NB4 (cell line): ENCODE measurements around the gene COA1.

Source experiments
- MYC ChIP-seq: IDR thresholded peaks from 2 replicates; pipeline ENCODE4 v1.6.1; 2011; ENCODE audit warnings: low read depth, low read length
- POLR2A ChIP-seq: IDR thresholded peaks from 2 replicates; pipeline ENCODE4 v1.6.1; 2011; ENCODE audit warnings: mild to moderate bottlenecking; ENCODE audit not compliant: insufficient read length; ENCODE audit errors: extremely low read depth
- TF ChIP-seq, protein P1 (sequence below): IDR thresholded peaks from one replicate; pipeline ENCODE4 v1.5.1; 2012; ENCODE audit warnings: low read depth, low read length

DNA sequence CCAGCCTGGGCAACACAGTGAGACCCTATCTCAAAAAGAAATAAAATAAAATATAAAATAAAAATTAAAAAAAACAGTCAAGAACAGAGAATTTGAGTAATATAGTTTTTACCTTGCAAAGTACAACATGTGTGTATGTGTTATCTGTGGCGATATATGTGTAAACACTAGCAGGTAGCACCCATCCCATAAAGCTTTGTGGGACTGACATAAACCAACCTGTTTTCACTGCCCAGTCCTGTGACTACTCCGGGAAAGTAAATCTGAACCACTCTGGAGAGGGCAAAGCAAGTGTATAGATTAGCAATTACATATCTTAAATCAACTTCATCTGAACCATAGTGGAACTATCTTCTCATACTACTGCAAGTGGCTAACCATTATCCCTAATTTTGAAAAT, 72.3 kb downstream of the COA1 start:
- TF ChIP-seq, protein P1, sequence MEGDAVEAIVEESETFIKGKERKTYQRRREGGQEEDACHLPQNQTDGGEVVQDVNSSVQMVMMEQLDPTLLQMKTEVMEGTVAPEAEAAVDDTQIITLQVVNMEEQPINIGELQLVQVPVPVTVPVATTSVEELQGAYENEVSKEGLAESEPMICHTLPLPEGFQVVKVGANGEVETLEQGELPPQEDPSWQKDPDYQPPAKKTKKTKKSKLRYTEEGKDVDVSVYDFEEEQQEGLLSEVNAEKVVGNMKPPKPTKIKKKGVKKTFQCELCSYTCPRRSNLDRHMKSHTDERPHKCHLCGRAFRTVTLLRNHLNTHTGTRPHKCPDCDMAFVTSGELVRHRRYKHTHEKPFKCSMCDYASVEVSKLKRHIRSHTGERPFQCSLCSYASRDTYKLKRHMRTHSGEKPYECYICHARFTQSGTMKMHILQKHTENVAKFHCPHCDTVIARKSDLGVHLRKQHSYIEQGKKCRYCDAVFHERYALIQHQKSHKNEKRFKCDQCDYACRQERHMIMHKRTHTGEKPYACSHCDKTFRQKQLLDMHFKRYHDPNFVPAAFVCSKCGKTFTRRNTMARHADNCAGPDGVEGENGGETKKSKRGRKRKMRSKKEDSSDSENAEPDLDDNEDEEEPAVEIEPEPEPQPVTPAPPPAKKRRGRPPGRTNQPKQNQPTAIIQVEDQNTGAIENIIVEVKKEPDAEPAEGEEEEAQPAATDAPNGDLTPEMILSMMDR: no peak
- TF ChIP-seq MYC: no peak
- TF ChIP-seq POLR2A: no peak
